HEK293 (cell line): ENCODE measurements around the gene PDE9A.

Experiments
- CTCF ChIA-PET: fragments of 350-600 bp; formaldehyde crosslinking; extraction: SDS; loops from one replicate; lab custom pipeline; 2021; ENCODE audit warnings: antibody characterized with exemption; lab: Yijun Ruan, JAX
- POLR2A ChIA-PET: fragments of 300-600 bp; formaldehyde crosslinking; extraction: SDS; loops from one replicate; lab custom pipeline; 2020; ENCODE audit warnings: antibody characterized with exemption, inconsistent platforms; lab: Yijun Ruan, JAX
- H3K27ac ChIP-seq: fragments of 200-500 bp; sonication (Bioruptor generic); 2 replicates; pipeline ENCODE4 v1.5.1; 2014; ENCODE audit warnings: low read depth, low read length, control low read depth, inconsistent platforms; ENCODE audit errors: extremely low read depth
- H3K36me3 ChIP-seq, 2 experiments: fragments of 200-500 bp in 1 of 2; sonication (Bioruptor generic) in 1 of 2; 1 replicate in 1 of 2; 2 replicates in 1 of 2; pipeline ENCODE4 v1.5.1; 2014 to 2017; ENCODE audit warnings: inconsistent platforms in 2 of 2, low read length in 2 of 2; ENCODE audit not compliant: control insufficient read depth in 2 of 2, insufficient read depth in 1 of 2
- H3K4me1 ChIP-seq: fragments of 200-500 bp; sonication (Bioruptor generic); 2 replicates; pipeline ENCODE4 v1.5.1; 2014; ENCODE audit warnings: mild to moderate bottlenecking, low read length, inconsistent platforms; ENCODE audit not compliant: control insufficient read depth, insufficient read depth
- H3K4me3 ChIP-seq: 2 replicates; pipeline ENCODE4 v1.5.1; 2011; ENCODE audit warnings: low read depth, mild to moderate bottlenecking, control low read depth, low read length, moderate library complexity
- H3K9me3 ChIP-seq: fragments of 200-500 bp; sonication (Bioruptor generic); 2 replicates; pipeline ENCODE4 v1.5.1; 2014; ENCODE audit warnings: low read depth, low read length, inconsistent platforms; ENCODE audit not compliant: control insufficient read depth, insufficient read depth
- CTCF ChIP-seq: fragments of 450-650 bp; formaldehyde crosslinking; IDR thresholded peaks from 2 replicates; pipeline ENCODE4 v1.5.1; 2016; ENCODE audit warnings: missing biosample characterization, missing genetic modification characterization
- ELK4 ChIP-seq: IDR thresholded peaks from 2 replicates; pipeline ENCODE4 v1.6.1; 2011; ENCODE audit warnings: mild to moderate bottlenecking, low read depth, low read length, borderline replicate concordance
- SP3 ChIP-seq: fragments of 450-650 bp; formaldehyde crosslinking; IDR thresholded peaks from 2 replicates; pipeline ENCODE4 v1.5.1; 2016; ENCODE audit warnings: missing biosample characterization, missing genetic modification characterization
- ZIC2 ChIP-seq: fragments of 450-650 bp; formaldehyde crosslinking; IDR thresholded peaks from 2 replicates; pipeline ENCODE4 v1.5.1; 2016; ENCODE audit warnings: missing biosample characterization, missing genetic modification characterization
- ZNF132 ChIP-seq: fragments of 450-650 bp; formaldehyde crosslinking; IDR thresholded peaks from 2 replicates; pipeline ENCODE4 v1.5.1; 2017; ENCODE audit warnings: missing biosample characterization, missing genetic modification characterization, borderline replicate concordance
- ZNF214 ChIP-seq: fragments of 450-650 bp; formaldehyde crosslinking; IDR thresholded peaks from 2 replicates; pipeline ENCODE4 v1.5.1; 2017; ENCODE audit warnings: missing biosample characterization, mild to moderate bottlenecking, missing genetic modification characterization, borderline replicate concordance
- ZNF311 ChIP-seq: fragments of 450-650 bp; formaldehyde crosslinking; IDR thresholded peaks from 2 replicates; pipeline ENCODE4 v1.5.1; 2017; ENCODE audit warnings: missing biosample characterization, missing genetic modification characterization, borderline replicate concordance
- ZNF341 ChIP-seq: fragments of 450-650 bp; formaldehyde crosslinking; IDR thresholded peaks from 2 replicates; pipeline ENCODE4; 2016; ENCODE audit warnings: low read depth, missing biosample characterization, missing genetic modification characterization
- ZNF366 ChIP-seq: fragments of 450-650 bp; formaldehyde crosslinking; conservative IDR thresholded peaks from 2 replicates; pipeline ENCODE4 v1.5.1; 2016; ENCODE audit warnings: missing biosample characterization, missing genetic modification characterization
- ZNF394 ChIP-seq: fragments of 450-650 bp; formaldehyde crosslinking; IDR thresholded peaks from 2 replicates; pipeline ENCODE4 v1.5.1; 2016; ENCODE audit warnings: missing biosample characterization, missing genetic modification characterization, mild to moderate bottlenecking, moderate library complexity, borderline replicate concordance
- ZNF433 ChIP-seq: fragments of 450-650 bp; formaldehyde crosslinking; IDR thresholded peaks from 2 replicates; pipeline ENCODE4 v1.5.1; 2016; ENCODE audit warnings: missing biosample characterization, missing genetic modification characterization, low read depth
- ZNF48 ChIP-seq: fragments of 450-650 bp; formaldehyde crosslinking; IDR thresholded peaks from 2 replicates; pipeline ENCODE4 v1.5.1; 2016; ENCODE audit warnings: missing biosample characterization, missing genetic modification characterization
- ZNF585B ChIP-seq: fragments of 450-650 bp; formaldehyde crosslinking; IDR thresholded peaks from 2 replicates; pipeline ENCODE4 v1.5.1; 2016; ENCODE audit warnings: missing biosample characterization, missing genetic modification characterization
- ZNF707 ChIP-seq: fragments of 450-650 bp; formaldehyde crosslinking; IDR thresholded peaks from 2 replicates; pipeline ENCODE4 v1.5.1; 2016; ENCODE audit warnings: missing biosample characterization, missing genetic modification characterization
- ZSCAN16 ChIP-seq: fragments of 450-650 bp; formaldehyde crosslinking; IDR thresholded peaks from 2 replicates; pipeline ENCODE4 v1.5.1; 2016; ENCODE audit warnings: missing biosample characterization, missing genetic modification characterization
- ZSCAN23 ChIP-seq: fragments of 450-650 bp; formaldehyde crosslinking; IDR thresholded peaks from 2 replicates; pipeline ENCODE4 v1.5.1; 2016; ENCODE audit warnings: missing biosample characterization, missing genetic modification characterization
- TF ChIP-seq, protein P1 (sequence below): fragments of 450-650 bp; formaldehyde crosslinking; IDR thresholded peaks from 2 replicates; pipeline ENCODE4 v1.5.1; 2017; ENCODE audit warnings: missing biosample characterization, missing genetic modification characterization
- TF ChIP-seq, protein P2 (sequence below): fragments of 450-650 bp; formaldehyde crosslinking; IDR thresholded peaks from 2 replicates; pipeline ENCODE4 v1.5.1; 2016; ENCODE audit warnings: missing biosample characterization, missing genetic modification characterization
- TF ChIP-seq, protein P3 (sequence below): fragments of 450-650 bp; formaldehyde crosslinking; IDR thresholded peaks from 2 replicates; pipeline ENCODE4 v1.5.1; 2016; ENCODE audit warnings: missing biosample characterization, missing genetic modification characterization

Gene PDE9A

GRCh38 chr21:42651515-42652401, 1.7 kb upstream of the PDE9A start (continued):
- TF ChIP-seq ZIC2 (tag by site-specific recombination) (peak; percentile 74), ZNF433 (no peak), ZNF132 (tag by site-specific recombination) (no peak), ZNF394 (tag by site-specific recombination) (no peak), ZNF48 (no peak)

GRCh38 chr21:42652527-42653230, 742 bp upstream of the PDE9A start:
- CTCF ChIA-PET: interaction anchor here (0.6 to 0.7 kb wide), 2 partner anchors 9 to 1784 kb away, joined by 3 to 4 read pairs; no protein-coding TSS in a partner anchor
- no peak for TF ChIP-seq SP3 (tag by site-specific recombination)
- TF ChIP-seq, protein P1, sequence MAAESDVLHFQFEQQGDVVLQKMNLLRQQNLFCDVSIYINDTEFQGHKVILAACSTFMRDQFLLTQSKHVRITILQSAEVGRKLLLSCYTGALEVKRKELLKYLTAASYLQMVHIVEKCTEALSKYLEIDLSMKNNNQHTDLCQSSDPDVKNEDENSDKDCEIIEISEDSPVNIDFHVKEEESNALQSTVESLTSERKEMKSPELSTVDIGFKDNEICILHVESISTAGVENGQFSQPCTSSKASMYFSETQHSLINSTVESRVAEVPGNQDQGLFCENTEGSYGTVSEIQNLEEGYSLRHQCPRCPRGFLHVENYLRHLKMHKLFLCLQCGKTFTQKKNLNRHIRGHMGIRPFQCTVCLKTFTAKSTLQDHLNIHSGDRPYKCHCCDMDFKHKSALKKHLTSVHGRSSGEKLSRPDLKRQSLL (tag by site-specific recombination): no peak
- TF ChIP-seq CTCF: peak; percentile 54
- peak; percentile 29 for TF ChIP-seq ZNF341 (tag by site-specific recombination)
- no peak for TF ChIP-seq ZNF366
- peak; percentile 47; the same call in 1 of the 2 replicates for TF ChIP-seq ZNF707 (tag by site-specific recombination)
- TF ChIP-seq, protein P2, sequence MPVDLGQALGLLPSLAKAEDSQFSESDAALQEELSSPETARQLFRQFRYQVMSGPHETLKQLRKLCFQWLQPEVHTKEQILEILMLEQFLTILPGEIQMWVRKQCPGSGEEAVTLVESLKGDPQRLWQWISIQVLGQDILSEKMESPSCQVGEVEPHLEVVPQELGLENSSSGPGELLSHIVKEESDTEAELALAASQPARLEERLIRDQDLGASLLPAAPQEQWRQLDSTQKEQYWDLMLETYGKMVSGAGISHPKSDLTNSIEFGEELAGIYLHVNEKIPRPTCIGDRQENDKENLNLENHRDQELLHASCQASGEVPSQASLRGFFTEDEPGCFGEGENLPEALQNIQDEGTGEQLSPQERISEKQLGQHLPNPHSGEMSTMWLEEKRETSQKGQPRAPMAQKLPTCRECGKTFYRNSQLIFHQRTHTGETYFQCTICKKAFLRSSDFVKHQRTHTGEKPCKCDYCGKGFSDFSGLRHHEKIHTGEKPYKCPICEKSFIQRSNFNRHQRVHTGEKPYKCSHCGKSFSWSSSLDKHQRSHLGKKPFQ (tag by site-specific recombination): peak; percentile 58; the same call in 1 of the 2 replicates
- no peak for TF ChIP-seq ZNF311 (tag by site-specific recombination)
- no peak for TF ChIP-seq ZSCAN16 (tag by site-specific recombination)
- TF ChIP-seq, all 188 proteins: peak for 4
- peaks cover 12% of the 10 kb centered on the region for H3K4me1 ChIP-seq
- no peaks in the 10 kb centered on the region for H3K36me3 ChIP-seq
- no peaks in the 10 kb centered on the region for H3K9me3 ChIP-seq
- POLR2A ChIA-PET: interaction anchor here (1.2 kb wide), 1 partner anchor 8 kb away, joined by 3 read pairs; no protein-coding TSS in a partner anchor
- H3K4me3 ChIP-seq: no peak overlapping the region
- no peak overlapping the region; the same call in 1 of the 2 replicates for H3K27ac ChIP-seq

GRCh38 chr21:42654179-42654912, 925 bp downstream of the PDE9A start:
- peak overlapping the region; percentile 53 for H3K4me3 ChIP-seq
- H3K27ac ChIP-seq: peak overlapping the region; percentile 52; the same call in 1 of the 2 replicates
- peaks cover 12% of the 10 kb centered on the region for H3K4me1 ChIP-seq
- no peaks in the 10 kb centered on the region for H3K36me3 ChIP-seq
- CTCF ChIA-PET: interaction anchor here (0.6 to 1.2 kb wide), 5 partner anchors 23 to 63 kb away, joined by 3 to 5 read pairs (median 3); no protein-coding TSS in a partner anchor
- POLR2A ChIA-PET: interaction anchor here (0.6 to 1.4 kb wide), 5 partner anchors 10 to 24 kb away, joined by 3 to 4 read pairs (median 3); no protein-coding TSS in a partner anchor
- no peaks in the 10 kb centered on the region for H3K9me3 ChIP-seq
- TF ChIP-seq ZNF585B (tag by site-specific recombination) (no peak), ZSCAN23 (no peak), ELK4 (no peak), ZNF214 (no peak)
- TF ChIP-seq, protein P3, sequence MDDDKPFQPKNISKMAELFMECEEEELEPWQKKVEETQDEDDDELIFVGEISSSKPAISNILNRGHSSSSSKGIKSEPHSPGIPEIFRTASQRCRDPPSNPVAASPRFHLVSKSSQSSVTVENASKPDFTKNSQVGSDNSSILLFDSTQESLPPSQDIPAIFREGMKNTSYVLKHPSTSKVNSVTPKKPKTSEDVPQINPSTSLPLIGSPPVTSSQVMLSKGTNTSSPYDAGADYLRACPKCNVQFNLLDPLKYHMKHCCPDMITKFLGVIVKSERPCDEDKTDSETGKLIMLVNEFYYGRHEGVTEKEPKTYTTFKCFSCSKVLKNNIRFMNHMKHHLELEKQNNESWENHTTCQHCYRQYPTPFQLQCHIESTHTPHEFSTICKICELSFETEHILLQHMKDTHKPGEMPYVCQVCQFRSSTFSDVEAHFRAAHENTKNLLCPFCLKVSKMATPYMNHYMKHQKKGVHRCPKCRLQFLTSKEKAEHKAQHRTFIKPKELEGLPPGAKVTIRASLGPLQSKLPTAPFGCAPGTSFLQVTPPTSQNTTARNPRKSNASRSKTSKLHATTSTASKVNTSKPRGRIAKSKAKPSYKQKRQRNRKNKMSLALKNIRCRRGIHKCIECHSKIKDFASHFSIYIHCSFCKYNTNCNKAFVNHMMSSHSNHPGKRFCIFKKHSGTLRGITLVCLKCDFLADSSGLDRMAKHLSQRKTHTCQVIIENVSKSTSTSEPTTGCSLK (tag by site-specific recombination): no peak
